CD4-positive, alpha-beta T cell treated with Interleukin-4 for 4 hours (primary cell): ENCODE results near the gene TBK1.
A peak's percentile ranks its signal among the peaks of the same experiment; 100 is the strongest.

ENCODE experiments used
- DNase-seq: peaks from one replicate; pipeline ENCODE4 v3.0.0-alpha.2; 2020

TBK1 gene

DNA sequence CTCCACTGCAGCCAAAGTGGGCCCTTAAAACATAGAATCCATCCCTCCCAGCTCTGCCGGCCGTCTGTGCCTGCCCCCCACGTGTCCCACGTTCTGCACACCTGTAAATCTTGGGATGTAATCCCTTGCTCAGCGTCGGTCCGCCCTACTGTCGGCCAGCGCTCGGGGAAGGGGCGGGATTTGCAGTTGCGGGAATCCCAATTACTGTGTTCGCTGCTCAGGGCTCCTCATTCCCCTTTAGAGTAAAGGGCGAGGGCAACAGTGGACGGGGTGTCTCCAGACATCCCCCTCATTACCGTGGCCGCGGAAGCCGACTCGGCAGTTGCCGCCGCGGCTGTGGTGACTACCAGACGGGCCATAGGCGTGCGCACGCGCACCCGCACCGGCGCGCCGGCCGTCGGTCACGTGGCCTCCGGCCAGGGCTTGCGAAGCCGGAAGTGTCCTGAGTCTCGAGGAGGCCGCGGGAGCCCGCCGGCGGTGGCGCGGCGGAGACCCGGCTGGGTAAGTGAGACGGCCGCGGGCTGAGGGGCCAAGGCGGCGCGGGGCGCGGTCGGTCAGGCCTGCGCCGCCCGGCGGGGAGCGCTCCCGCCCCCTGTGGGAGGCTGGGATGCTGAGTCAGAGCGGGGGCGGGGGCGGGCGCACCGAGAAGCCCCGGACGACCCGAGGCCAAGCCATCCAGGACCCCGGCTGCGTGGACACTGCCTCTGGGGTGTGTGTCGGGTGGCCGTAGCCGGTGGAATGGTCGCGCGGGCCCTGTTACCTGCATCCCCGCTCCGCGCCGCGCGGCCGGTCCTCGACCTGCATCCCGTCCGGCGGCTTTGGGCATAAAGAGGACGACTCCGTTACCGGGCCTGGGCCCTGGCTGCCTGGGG lies at the start of gene TBK1:
Gene TBK1, plus strand, starts transcription at position 434 of the 872 bp plus-strand sequence. CDS start 3,751 bp downstream, outside the sequence.
- DNase-seq = peak; percentile 58

DNA sequence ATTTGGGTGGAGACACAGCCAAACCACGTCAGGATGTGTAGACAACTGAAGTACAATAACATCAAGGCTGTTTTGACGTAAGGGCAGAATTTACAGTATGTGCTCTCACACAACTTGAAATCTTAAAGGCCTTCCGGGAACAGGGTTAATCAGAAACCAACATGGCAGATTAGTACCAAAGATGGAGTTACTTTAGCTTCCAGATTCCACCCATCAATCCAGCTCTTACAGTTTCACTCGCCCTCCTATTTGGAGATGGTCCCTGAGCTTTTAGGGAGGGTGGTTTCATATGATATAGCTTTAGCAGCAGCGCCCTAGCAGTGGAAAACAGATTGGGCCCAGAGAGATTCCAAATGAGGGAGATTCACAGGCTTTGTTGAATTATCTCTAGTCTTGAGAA lies 49.7 kb upstream of the TBK1 start:
- no peak for DNase-seq

DNA sequence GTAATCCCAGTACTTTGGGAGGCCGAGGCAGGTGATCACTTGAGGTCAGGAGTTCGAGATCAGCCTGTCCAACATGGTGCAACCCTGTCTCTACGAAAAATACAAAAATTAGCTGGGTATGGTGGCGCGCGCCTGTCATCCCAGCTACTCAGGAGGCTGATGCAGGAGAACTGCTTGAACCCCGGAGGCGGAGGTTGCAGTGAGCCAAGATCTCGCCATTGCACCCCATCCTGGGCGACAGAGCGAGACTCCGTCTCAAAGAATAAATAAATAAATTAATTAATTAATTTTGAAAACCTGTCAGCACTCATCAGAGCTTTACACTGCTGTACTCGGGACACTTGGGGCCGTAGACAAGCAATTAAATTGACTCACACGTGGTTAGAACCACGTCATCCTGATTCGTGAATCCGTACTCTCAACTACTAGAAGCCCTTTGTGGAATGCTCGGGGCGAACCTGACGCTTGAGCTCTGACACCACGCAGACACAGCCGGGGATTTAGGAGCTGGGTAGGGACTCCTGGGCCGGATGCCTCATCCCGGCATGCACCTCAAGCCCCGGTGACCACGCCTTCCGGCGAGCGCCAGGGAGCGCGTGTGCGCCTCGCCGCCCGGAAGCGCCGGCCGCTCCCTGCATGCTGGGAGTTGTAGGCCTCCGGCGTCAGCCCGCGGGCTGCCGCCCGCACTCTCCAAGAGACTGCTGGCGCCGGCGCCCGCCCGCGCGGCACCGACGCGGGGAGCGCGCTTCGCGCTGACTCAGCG lies 48.0 kb upstream of the TBK1 start, which contains the start of gene XPOT:
Gene XPOT, plus strand, starts transcription at position 686 of the 763 bp plus-strand sequence. CDS start 5,644 bp downstream, outside the sequence.
- DNase-seq = peak; percentile 95

DNA sequence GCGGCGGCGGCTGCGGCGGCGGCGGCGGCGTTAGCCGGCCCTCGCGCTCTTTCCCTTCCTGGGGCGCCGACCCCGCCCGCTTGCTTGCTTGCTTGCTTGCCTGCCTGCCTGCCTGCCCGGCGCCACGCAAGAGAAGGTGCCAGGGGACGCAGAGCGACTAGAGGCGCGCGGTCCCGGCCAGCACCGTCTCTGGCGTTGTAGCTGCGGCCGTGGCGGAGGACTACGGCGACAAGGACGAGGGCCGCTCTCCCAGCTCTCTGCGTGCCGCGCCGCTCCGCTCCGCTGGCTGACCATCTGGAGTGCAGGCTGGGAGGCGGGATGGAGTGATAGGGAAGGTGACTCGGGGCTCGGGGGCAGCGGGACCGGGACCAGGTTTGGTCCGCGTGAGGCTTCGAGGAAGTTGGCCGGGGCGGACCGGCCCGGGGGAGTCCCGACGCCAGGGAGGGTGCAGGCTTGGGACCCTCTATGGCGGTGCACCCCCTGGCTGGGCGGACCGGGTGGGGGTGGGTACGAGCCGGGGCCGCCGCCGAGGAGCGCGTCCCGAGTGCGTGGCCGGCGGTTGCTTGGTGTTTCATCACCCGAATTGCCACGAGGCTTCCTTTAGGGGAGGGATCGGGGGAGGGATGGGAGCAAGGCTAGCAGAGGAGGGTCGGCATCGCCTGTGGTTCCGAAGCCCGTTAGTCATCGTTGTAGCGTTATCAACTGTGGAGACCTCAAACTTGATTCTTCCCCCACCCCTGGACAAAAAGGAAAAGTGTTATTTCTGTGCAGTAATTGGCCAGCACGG lies 47.3 kb upstream of the TBK1 start:
- peak; percentile 51 for DNase-seq

DNA sequence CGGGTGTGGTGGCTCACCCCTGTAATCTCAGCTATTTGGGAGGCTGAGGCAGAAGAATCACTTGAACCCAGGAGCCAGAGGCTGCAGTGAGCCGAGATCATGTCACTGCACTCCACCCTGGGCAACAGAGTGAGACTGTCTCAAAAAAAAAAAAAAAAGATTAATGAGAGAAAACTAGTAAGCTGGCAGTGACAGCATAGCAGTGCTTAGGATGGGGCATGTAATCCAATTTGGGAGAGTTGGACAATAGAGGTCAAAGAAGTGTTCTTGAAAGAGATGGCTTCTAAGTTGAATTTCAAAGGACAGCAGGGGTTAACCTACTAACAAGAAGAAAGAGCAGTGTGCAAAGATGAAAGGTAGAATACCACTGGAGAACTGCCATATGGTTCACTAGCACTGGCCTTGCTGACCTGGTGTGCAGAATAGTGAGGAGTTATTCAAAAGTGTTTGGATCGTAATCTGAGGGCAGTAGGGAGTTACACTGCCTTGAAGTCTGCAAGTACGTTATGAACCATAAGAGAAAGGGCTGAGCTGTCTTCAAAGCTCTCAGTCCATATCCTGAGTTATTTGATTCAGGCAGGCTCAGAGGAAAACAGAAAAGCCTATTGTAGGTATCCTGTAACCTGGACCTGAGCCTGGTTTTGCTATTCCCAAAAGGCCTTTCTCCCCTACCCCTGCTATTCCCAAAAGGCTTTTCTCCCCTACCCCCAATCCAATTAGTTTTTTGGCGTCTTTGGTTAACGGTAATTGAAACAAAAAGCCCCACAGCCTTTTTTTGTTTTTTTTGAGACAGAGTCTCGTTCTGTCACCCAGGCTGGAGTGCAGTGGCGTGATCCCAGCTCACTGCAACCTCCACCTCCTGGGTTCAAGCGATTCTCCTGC lies 44.3 kb upstream of the TBK1 start:
- no peak for DNase-seq

- DNase-seq = no peak
Observed at GRCh38 chr12:64411427-64411826, 40.5 kb upstream of the TBK1 start.

GRCh38 chr12:64412459-64412858 lies 39.5 kb upstream of the TBK1 start:
- DNase-seq = no peak

DNA sequence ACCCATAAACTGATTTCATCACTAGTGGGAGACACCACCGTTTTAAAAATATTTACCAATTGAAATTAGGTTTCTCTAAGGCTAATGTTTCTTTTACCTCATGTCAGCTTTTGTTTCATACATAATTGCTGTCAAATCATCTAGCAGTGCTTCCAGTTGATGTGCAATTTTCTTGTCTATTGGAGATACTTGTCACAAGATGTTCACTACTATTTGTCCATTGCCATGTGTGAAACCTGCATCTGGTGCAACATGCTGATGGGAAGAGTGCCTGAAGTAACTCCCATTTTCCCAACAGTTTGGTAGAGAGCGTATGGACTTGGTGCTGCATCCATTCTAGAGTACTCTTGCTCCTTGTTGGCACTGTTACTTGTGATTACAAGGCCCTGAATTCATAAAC lies 38.0 kb upstream of the TBK1 start:
- no peak for DNase-seq

- DNase-seq = no peak
Observed at GRCh38 chr12:64418209-64418608, 33.7 kb upstream of the TBK1 start.

GRCh38 chr12:64419696-64420095 lies 32.2 kb upstream of the TBK1 start:
- no peak for DNase-seq

- DNase-seq = no peak
Observed at GRCh38 chr12:64427988-64428387, 23.9 kb upstream of the TBK1 start.

GRCh38 chr12:64428956-64429355 lies 23.0 kb upstream of the TBK1 start:
- no peak for DNase-seq

GRCh38 chr12:64430886-64431285 lies 21.0 kb upstream of the TBK1 start:
- no peak for DNase-seq

DNA sequence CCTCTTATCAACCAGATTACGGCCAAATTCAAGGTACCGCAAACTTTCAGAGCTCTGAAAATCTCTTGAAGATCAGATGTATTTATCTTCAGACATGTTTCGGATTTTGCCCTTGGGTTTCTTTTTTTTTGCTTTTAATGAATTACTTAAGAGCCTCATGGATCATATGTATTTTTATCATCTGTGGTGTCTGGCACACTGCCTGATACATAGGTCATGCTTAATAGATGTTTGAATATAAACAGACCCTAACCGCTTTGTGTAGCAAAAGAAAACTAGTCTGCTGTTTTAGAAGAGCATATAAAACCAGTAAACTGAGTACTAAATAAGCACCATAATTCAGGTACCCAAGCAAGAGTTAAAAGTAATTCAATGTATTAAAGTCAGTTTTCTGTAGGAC lies 20.1 kb upstream of the TBK1 start:
- DNase-seq = no peak

GRCh38 chr12:64433915-64434314 lies 18.0 kb upstream of the TBK1 start:
- no peak for DNase-seq

DNA sequence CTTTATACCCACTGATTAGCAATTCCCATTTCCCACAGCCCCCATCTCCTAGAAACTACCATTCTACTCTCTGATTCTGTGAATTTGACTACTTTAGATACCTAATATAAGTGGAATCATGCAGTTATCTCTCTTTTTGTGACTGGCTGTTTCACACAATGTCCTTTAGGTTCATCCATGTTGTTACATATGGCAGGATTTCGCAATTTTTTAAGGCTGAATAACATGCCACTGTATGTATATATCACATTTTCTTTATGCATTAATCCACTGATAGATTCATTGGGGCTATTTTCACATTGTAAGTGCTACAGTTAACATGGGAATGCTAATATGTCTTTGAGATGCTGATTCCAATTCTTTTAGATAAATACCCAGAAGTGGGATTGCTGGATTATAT lies 11.8 kb upstream of the TBK1 start:
- DNase-seq = no peak

DNA sequence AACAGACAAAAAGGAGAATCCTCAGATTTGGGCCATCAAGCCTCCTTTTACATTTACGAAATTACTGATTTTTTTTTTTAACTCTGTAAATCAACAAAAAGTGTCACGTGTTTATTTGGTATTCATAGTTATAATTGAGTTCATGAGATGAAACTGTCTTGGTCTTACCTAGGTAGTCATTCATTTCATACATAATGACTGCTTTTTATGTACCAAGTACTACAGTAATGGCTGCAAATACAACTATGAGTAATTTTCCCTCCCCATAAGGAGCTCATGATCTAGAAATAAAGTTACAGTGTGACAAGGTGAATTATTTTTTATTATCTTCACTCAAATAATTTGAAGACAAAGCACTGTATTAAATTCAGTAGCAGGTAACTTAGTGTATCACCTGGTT lies 6.4 kb upstream of the TBK1 start:
- DNase-seq = no peak

- DNase-seq = no peak
Observed at GRCh38 chr12:64446295-64446694, 5.6 kb upstream of the TBK1 start.

DNA sequence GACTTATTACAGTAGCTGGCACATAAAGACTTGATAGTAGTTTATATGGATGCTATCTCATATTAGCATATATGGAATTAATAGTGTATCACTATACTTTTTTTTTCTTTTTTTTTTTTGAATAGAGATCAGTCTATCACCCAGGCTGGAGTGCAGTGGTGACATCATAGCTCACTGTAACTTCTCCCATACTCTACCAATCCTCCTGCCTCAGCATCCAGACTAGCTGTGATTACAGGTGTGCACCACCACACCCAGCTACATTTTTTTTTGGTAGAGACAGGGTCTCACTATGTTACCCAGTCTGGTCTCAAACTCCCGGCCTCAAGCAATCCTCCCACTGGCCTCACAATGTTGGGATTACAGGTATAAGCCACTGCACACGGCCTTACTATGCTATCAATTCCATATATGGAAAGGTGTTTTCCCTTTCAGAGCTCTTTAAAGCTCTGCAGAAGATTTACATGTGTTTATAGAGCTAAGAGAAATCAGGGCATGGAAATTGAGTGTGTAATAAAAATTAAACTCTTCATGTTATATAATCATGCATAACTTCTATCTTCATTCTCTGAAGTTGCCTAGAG lies 1.8 kb upstream of the TBK1 start:
- DNase-seq = no peak

- peak; percentile 21 for DNase-seq
Observed at GRCh38 chr12:64450711-64451486, 1.0 kb upstream of the TBK1 start.
